Measurements from ENCODE around the gene RGCC.

RGCC gene

GRCh38 chr13:41490371-41491015 lies 33.1 kb downstream of the RGCC start:
- Histone ChIP-seq H3K36me3 (ENCODE audit: control insufficient read depth in 2 of 2, insufficient read depth in 1 of 2, low read length in 2 of 2) (no peaks in the 10 kb centered on the region), H3K9me3 (ENCODE audit: control insufficient read depth, insufficient read depth, low read depth, low read length) (no peaks in the 10 kb centered on the region), H3K27ac (ENCODE audit: extremely low read depth, low read depth, low read length) (no peak overlapping the region), H3K4me1 (ENCODE audit: control insufficient read depth, insufficient read depth, low read length) (no peaks in the 10 kb centered on the region), H3K4me3 (ENCODE audit: low read depth, low read length) (no peak overlapping the region)
- CTCF ChIA-PET = interaction anchor here (0.6 kb wide), 1 partner anchor 19 kb away, joined by 3 read pairs; no protein-coding TSS in a partner anchor
- POLR2A ChIA-PET = no interaction called here
- TF ChIP-seq, protein P1, sequence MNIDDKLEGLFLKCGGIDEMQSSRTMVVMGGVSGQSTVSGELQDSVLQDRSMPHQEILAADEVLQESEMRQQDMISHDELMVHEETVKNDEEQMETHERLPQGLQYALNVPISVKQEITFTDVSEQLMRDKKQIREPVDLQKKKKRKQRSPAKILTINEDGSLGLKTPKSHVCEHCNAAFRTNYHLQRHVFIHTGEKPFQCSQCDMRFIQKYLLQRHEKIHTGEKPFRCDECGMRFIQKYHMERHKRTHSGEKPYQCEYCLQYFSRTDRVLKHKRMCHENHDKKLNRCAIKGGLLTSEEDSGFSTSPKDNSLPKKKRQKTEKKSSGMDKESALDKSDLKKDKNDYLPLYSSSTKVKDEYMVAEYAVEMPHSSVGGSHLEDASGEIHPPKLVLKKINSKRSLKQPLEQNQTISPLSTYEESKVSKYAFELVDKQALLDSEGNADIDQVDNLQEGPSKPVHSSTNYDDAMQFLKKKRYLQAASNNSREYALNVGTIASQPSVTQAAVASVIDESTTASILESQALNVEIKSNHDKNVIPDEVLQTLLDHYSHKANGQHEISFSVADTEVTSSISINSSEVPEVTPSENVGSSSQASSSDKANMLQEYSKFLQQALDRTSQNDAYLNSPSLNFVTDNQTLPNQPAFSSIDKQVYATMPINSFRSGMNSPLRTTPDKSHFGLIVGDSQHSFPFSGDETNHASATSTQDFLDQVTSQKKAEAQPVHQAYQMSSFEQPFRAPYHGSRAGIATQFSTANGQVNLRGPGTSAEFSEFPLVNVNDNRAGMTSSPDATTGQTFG (tag by site-specific recombination; IDR thresholded peaks at IDR 0.05; ENCODE audit: borderline replicate concordance) = no peak
- TF ChIP-seq ZNF510 (tag by site-specific recombination; IDR thresholded peaks at IDR 0.05; ENCODE audit: insufficient replicate concordance) (no peak), ZNF239 (tag by site-specific recombination; IDR thresholded peaks at IDR 0.05) (no peak), ATF2 (tag by site-specific recombination; IDR thresholded peaks at IDR 0.05; ENCODE audit: low read depth) (no peak), ZNF146 (tag by site-specific recombination; IDR thresholded peaks at IDR 0.05) (no peak), ZNF354C (tag by site-specific recombination; IDR thresholded peaks at IDR 0.05; ENCODE audit: borderline replicate concordance, low read depth) (no peak), ZBTB17 (tag by site-specific recombination; IDR thresholded peaks at IDR 0.05) (no peak)
- TF ChIP-seq, protein P2, sequence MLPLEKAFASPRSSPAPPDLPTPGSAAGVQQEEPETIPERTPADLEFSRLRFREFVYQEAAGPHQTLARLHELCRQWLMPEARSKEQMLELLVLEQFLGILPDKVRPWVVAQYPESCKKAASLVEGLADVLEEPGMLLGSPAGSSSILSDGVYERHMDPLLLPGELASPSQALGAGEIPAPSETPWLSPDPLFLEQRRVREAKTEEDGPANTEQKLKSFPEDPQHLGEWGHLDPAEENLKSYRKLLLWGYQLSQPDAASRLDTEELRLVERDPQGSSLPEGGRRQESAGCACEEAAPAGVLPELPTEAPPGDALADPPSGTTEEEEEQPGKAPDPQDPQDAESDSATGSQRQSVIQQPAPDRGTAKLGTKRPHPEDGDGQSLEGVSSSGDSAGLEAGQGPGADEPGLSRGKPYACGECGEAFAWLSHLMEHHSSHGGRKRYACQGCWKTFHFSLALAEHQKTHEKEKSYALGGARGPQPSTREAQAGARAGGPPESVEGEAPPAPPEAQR (tag by site-specific recombination; IDR thresholded peaks at IDR 0.05) = no peak

- no peak overlapping the region for H3K4me3 ChIP-seq (ENCODE audit: low read depth, low read length)
- H3K4me1 ChIP-seq (ENCODE audit: control insufficient read depth, insufficient read depth, low read length) = no peaks in the 10 kb centered on the region
- CTCF ChIA-PET = no interaction called here
- POLR2A ChIA-PET = no interaction called here
- H3K36me3 ChIP-seq (ENCODE audit: control insufficient read depth in 2 of 2, insufficient read depth in 1 of 2, low read length in 2 of 2) = no peaks in the 10 kb centered on the region
- no peak overlapping the region for H3K27ac ChIP-seq (ENCODE audit: extremely low read depth, low read depth, low read length)
- H3K9me3 ChIP-seq (ENCODE audit: control insufficient read depth, insufficient read depth, low read depth, low read length) = no peaks in the 10 kb centered on the region
- TF ChIP-seq ZBTB6 (tag by site-specific recombination; IDR thresholded peaks at IDR 0.05) (no peak), ZXDB (tag by site-specific recombination; IDR thresholded peaks at IDR 0.05) (no peak), ZNF560 (tag by site-specific recombination; IDR thresholded peaks at IDR 0.05; ENCODE audit: borderline replicate concordance) (no peak), SCRT1 (tag by site-specific recombination; IDR thresholded peaks at IDR 0.05; ENCODE audit: borderline replicate concordance) (no peak), ZNF157 (tag by site-specific recombination; IDR thresholded peaks at IDR 0.05) (no peak), ZSCAN5A (tag by site-specific recombination; IDR thresholded peaks at IDR 0.05) (no peak), ATF2 (tag by site-specific recombination; IDR thresholded peaks at IDR 0.05; ENCODE audit: low read depth) (no peak), ZNF544 (tag by site-specific recombination; IDR thresholded peaks at IDR 0.05) (no peak), ZNF175 (tag by site-specific recombination; IDR thresholded peaks at IDR 0.05) (no peak), ZNF146 (tag by site-specific recombination; IDR thresholded peaks at IDR 0.05) (no peak), ZNF138 (tag by site-specific recombination; IDR thresholded peaks at IDR 0.05; ENCODE audit: borderline replicate concordance) (no peak), GLIS1 (tag by site-specific recombination; IDR thresholded peaks at IDR 0.05) (no peak), SALL2 (tag by site-specific recombination; IDR thresholded peaks at IDR 0.05; ENCODE audit: borderline replicate concordance) (no peak), ZNF324 (tag by site-specific recombination; IDR thresholded peaks at IDR 0.05) (no peak), ZBTB20 (tag by site-specific recombination; IDR thresholded peaks at IDR 0.05) (no peak), ZFP3 (tag by site-specific recombination; IDR thresholded peaks at IDR 0.05; ENCODE audit: low read depth) (no peak)
- TF ChIP-seq, protein P3, sequence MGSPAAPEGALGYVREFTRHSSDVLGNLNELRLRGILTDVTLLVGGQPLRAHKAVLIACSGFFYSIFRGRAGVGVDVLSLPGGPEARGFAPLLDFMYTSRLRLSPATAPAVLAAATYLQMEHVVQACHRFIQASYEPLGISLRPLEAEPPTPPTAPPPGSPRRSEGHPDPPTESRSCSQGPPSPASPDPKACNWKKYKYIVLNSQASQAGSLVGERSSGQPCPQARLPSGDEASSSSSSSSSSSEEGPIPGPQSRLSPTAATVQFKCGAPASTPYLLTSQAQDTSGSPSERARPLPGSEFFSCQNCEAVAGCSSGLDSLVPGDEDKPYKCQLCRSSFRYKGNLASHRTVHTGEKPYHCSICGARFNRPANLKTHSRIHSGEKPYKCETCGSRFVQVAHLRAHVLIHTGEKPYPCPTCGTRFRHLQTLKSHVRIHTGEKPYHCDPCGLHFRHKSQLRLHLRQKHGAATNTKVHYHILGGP (tag by site-specific recombination; IDR thresholded peaks at IDR 0.05) = no peak
Observed at GRCh38 chr13:41491436-41491835, 34.1 kb downstream of the RGCC start.

Measured in HEK293 (cell line).